Measurements from ENCODE around the gene JAGN1. TPM values are rescaled to one million over a fixed set of nuclear protein-coding genes. Genes with fewer than 3 reads are reported as not detected.
"Not testable (repeated sequence)": the region's sequence is repeated elsewhere in the genome, so short reads cannot be mapped to it uniquely, and the experiment has no call there.

JAGN1 gene
- polyA plus RNA-seq, 1 donor: 31.6 TPM

DNA sequence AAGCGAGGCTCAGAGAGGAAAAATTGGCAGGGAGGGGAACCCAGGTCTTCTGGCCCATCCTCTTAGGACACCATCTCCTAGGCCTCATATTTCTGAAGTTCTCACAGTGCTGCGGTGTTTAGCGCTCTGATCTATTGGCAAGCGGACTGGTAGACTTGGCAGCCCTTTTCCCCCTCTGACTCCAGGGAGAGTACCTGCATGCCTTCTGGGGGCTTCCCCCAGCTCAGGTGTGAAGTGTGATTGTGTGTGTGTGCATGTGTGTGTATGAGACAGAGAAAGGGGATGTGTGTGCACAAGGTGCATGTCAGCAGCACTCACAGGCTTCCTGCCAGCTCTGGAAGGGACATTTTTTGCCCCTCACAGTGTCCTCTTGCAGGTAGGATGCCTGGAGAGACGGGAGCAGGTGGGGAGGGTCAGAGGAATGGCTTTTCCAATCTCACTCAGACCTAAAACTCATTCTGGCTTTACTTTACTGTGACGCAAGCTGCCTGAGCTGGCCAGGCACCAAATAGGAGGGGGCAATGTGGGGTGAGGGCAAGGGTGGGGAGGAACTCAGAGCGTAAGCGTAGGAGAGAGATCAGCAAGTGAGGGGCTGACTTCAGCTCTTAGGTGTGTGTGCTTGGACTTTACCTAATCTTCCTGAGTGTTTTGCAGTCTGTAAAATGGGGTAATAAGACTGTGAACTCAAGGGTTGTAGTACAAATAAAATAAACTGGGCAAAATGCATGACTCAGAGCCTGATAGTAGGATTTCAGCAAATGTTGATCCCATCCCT lies 8.2 kb downstream of the JAGN1 start:
- no peak for DNase-seq

DNA sequence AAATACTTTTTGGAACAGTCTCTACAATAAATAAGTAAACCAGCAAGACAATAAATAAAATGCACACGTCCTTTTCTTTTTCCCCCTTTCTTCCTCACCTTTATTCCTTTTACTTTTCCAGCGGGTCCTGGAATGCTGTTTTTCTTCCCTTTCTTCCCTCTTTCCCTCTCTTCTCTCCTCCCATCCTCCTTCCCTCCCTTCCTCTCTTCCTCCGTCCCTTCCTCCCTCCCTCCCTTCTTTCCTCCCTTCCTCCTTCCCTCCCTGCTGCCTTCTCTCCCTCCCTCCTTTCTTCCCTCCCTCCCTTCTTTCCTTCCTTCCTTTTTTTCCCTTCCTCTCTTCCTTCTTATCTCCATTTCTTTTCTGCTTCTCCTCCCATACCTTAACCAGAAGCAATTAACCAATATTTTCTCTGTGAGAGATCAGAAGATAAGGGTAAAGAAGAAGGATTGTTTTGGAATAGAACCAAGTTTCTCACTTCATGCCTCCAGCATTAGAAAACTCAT lies 8.9 kb downstream of the JAGN1 start:
- no peak for DNase-seq

DNA sequence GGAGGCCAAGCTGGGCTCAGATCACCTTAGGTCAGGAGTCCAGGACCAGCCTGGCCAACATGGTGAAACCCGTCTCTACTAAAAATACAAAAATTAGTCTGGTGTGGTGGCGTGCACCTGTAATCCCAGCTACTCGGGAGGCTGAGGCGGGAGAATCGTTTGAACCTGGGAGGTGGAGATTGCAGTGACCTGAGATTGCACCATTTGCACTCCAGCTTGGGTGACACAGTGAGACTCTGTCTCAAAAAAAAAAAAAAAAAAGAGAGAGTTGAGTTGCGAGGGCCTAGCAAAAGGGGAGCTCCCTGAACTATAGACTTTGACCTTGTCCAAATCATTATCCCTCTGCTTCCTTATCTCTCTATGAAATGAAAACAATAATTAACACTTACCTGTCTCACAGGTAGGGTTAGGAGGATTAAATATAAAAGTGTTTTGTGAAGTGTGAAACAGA lies 10.6 kb downstream of the JAGN1 start:
- DNase-seq: not testable (repeated sequence)

DNA sequence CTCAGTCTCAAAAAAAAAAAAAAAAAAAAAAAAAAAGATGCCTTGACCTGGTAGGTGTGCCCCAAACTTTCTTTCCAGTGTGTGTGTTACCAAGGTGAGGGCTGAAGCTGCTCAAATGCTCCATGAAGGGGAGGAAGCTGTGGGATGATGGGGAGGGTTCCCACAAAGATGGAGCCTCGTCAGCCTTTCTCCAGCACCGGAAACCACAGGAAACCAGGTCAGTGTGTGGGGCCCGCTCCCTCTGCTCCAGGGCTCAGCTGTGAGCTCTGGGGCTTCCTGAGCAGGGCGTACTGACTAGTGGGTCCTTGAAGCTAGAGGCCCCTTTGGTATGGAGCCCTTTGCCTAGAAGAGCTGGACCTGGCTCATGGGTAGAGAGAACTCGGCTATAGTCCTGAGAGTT lies 11.6 kb downstream of the JAGN1 start:
- DNase-seq: no peak

DNA sequence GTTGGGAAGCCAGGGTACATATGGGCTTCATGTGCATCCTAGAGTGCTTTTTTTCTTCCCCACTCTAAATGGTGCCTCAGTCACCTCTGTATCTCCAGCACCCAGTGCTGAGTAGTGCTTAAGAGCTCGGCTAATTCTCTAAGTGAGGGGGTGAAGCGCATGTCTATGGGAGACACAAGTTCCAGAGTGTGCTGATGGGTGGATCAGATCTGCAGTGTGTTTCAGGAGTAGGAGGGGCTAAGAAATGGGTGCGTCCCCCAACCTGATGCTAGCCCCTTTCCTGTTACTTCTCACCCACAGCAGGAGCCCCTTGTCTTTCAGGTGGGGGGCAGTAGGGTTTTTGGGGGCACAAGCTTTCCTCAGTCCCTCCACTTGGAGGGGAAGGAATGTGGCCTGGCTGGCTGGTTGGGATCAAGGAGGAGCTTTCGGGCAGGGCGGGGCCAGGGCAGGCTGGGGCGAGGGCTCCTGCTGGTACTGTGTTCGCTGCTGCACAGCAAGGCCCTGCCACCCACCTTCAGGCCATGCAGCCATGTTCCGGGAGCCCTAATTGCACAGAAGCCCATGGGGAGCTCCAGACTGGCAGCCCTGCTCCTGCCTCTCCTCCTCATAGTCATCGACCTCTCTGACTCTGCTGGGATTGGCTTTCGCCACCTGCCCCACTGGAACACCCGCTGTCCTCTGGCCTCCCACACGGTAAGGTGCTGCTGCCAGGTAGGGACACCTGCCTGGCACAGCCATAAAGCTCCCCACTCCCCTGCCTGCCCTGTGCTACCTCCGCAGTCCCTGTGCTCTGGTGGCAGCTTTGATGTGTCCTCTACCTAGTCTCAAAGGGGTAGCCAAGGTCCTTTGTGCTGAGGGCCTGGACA lies 12.2 kb downstream of the JAGN1 start, which contains the start of gene IL17RE:
Gene IL17RE, plus strand, starts transcription at position 477 of the 866 bp plus-strand sequence. Its CDS starts 85 bp downstream, at position 562.
- DNase-seq: no peak

DNA sequence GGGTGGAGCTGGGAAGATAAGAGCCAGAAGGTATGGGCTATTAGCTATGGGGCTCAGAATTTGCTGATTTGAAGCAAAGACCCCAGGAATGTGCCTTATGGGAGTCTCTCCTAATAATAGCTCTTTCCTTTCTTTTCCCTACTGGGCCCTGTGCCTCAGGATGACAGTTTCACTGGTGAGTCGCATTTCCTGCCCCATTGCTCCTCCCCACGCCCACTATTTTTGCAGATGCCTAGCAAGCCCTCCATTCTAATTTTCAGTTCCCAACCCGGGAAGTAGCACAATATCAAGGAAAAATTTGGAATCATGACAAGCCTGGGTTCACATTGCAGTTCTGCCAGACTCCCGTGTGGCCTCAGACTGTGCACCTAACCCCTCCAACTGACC lies 12.8 kb downstream of the JAGN1 start:
- DNase-seq: no peak

DNA sequence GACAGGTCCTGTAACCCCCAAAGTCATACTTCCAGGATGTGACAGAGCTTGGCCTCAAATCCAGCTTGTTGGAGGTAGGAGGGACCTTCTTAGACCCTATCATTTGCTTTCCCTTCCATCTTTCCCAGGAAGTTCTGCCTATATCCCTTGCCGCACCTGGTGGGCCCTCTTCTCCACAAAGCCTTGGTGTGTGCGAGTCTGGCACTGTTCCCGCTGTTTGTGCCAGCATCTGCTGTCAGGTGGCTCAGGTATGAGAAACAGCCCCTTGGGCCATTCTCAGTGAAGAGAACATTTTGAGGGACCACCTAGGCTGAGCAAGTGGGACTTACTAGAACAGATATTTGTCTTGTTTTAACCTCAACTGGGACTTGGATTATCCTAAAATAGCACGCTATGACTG lies 13.5 kb downstream of the JAGN1 start:
- no peak for DNase-seq

DNA sequence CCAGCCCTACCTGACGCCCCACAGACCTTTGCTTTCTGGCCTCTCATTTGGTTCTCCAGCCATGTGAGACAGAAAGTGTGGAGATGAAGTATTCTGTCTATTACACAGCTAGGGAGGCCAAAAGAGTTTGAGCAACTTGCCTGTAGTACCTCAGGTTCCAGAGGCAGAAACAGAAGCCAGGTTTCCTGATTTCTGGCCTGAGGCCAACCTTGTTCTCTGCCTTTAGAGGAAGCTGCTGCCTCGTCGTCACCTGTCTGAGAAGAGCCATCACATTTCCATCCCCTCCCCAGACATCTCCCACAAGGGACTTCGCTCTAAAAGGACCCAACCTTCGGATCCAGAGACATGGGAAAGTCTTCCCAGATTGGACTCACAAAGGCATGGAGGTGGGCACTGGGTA lies 16.1 kb downstream of the JAGN1 start:
- no peak for DNase-seq

DNA sequence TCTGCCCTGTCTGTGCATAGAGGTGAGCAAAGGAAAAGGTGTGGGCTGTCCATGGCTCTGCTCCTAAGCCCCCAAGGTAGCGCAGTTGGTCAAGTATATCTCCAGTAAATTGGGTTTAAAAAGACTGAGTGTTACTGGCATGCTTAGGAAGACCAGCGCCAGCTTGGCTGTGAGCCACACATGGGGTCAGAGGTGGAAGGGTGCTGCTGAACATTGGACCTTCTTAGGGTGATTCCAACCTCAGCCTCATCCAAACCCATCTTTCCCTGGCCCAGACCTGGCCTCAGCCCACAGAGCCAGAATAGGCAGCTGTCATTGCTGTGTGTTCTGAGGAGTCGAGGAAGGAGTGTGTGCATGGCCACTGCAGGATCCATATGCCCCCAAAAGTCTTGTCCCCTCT lies 17.9 kb downstream of the JAGN1 start:
- no peak for DNase-seq

DNA sequence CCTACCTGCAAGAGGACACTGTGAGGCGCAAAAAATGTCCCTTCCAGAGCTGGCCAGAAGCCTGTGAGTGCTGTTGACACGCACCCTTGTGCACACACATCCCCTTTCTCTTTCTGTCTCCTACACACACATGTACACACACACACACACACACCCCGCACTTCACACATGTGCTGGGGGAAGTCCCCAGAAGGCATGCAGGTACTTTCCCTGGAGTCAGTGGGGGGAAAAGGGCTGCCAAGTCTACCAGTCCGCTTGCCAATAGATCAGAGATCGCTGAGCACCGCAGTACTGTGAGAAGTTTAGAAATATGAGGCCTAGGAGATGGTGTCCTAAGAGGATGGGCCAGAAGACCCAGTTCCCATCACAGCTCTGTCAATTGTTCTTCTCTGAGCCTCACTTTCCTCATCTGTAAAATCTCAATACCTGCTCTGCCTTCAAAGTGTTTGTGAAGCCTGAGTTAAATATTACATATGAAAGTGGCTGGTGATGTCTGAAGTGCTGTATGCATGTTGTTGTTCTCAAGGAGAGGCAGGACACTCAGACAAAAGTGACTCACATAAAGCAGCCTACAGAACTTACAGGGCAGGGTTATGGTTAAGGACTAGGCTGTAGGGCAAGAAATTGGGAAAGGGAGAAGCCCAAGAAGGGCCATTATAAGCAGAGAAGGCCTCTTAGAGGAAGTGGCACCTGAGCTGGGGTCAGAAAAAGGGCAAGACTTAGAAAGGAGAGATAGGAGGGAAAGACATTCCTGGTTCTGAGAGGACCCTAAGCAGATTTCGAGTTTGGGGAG lies 19.0 kb downstream of the JAGN1 start:
- DNase-seq: no peak

DNA sequence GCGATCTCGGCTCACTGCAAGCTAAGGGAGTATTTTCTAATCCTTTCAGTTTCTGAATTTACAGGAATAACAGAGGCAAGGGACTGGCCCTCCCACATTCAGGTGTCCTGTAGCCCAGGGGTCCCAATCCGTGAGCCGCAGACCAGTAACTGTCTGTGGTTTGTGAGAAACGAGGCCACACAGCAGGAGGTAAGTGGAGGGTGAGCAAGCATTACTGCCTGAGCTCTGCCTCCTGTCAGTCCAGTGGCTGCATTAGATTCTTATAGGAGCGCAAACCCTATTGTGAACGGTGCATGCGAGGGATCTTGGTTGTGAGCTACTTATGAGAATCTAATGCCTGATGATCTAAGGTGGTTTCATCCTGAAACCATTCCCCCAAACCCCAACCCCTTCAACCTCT lies 21.5 kb downstream of the JAGN1 start:
- no peak for DNase-seq

DNA sequence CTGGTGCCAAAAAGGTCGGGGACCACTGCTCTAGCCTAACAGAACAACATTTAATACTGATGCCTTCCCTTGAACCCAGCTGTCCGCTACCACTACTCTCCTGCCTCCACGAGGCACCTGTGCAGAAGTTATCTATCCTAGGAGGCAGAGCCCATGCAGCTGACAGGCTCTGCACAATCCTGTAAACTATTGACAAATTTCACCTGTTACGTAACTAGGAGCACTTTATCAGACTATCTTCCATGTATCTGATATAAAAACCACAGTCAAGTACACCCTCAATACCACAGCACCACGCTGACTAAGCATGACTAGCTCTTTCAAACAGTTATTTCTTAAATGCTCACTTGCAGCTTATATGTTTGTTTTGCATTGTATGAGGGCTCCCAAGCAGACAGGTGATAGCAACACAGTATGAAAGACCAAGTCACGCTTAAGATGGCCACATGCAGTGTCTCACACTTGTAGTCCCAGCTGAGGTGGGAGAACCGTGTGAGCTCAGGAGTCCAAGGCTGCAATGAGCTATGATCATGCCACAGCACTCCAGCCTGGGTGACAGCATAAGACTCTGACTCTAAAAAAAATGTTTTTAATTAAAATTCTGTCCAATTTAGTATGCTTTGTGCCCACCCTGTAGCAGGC lies 22.0 kb downstream of the JAGN1 start:
- no peak for DNase-seq

DNA sequence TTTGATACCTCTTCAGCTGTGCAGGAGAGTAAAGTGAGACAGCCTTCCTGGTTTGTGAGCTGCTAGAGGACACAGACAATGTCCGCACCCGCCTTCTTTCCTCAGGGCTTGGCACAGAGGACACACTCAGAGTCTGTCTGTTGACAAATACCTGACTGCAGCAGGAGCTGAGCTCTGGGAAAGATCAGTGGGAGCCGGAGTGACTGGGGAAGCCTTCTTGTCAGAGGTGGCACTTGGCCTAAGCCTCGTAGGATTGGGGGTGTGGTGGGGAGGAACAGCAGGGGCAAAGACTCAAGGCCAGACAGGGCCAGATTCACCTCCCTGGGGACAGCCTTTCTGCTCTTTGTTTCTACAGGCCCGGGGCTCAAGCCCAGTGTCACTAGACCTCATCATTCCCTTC lies 23.2 kb downstream of the JAGN1 start:
- no peak for DNase-seq

DNA sequence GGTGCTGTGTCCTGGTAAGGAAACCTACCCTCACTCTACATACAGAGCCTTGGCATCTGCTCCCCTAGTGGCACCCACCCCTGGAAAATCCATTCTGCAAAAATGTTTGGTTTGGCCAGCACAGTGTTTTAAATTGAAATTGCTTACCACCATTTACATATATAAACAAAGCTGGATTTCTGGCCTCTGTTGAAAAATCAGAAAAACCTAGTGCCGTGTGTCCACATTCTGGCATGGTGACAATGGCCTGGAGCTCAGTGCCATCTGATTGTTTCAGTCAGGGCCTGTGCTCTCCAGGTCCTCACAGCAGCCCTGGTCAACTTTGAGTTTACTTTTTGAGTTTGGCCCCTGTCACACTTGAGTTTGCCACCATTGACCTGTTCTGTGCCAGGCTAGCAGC lies 23.6 kb downstream of the JAGN1 start:
- no peak for DNase-seq

DNA sequence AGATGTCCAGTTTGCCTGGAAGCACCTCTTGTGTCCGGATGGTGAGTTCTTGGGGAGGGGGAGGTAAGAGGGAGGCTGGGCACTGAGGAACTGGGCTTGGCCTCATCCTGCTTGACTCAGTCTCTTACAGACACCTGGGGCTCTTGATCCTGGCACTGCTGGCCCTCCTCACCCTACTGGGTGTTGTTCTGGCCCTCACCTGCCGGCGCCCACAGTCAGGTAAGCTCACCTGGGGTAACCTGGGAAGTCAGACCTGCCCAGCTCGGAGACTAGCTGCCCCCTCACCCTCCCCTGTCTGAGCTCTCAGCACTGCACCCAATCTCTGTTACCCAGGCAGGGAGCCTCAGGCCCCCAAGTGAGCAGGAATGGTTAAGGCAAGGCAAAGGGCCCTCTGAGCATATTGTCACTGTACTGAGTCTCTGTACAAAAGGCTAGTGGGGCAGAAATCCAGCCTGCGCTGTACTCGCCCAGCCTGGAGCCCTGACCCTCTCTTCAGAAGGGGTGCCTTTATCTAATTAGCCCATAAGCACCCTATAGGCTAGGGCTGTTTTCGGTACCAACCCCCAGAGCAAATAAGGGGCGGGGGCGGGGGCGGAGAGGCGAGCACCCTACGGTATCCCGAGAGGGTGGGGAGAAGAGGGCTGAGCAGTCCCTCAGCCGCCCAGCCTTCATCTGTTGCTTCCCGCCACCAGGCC lies 24.3 kb downstream of the JAGN1 start:
- DNase-seq: no peak

DNA sequence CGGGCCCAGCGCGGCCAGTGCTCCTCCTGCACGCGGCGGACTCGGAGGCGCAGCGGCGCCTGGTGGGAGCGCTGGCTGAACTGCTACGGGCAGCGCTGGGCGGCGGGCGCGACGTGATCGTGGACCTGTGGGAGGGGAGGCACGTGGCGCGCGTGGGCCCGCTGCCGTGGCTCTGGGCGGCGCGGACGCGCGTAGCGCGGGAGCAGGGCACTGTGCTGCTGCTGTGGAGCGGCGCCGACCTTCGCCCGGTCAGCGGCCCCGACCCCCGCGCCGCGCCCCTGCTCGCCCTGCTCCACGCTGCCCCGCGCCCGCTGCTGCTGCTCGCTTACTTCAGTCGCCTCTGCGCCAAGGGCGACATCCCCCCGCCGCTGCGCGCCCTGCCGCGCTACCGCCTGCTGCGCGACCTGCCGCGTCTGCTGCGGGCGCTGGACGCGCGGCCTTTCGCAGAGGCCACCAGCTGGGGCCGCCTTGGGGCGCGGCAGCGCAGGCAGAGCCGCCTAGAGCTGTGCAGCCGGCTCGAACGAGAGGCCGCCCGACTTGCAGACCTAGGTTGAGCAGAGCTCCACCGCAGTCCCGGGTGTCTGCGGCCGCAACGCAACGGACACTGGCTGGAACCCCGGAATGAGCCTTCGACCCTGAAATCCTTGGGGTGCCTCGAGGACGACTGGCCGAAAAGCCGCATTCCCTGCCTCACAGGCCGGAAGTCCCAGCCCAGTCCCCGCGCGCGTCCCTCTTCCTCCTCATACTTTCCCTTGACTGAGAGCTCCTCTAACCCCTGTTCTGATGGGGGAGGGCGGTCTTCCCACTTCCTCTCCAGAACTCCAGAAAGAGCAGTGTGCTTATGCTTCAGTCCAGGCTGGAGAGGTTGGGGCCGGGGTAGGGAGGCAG lies 25.1 kb downstream of the JAGN1 start:
- peak; percentile 80 for DNase-seq

DNA sequence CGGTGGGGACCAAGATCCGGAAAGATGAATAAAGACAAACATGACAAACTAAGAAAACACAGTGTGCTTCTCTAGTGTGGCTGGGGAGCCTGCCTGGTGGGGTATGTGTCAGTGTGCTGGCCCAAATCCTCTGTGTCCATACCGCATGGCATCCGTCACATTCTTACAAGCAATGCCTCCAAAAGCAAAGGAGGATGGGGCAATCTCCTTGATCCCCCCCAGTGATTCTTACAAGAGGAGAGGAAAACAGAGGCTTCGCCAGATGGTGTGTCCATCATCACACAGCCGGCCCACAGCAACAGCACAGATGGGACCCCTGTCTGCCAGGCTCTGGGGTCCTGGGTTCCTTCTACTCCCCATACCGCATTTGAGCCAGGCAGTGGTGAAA lies 25.9 kb downstream of the JAGN1 start:
- no peak for DNase-seq

DNA sequence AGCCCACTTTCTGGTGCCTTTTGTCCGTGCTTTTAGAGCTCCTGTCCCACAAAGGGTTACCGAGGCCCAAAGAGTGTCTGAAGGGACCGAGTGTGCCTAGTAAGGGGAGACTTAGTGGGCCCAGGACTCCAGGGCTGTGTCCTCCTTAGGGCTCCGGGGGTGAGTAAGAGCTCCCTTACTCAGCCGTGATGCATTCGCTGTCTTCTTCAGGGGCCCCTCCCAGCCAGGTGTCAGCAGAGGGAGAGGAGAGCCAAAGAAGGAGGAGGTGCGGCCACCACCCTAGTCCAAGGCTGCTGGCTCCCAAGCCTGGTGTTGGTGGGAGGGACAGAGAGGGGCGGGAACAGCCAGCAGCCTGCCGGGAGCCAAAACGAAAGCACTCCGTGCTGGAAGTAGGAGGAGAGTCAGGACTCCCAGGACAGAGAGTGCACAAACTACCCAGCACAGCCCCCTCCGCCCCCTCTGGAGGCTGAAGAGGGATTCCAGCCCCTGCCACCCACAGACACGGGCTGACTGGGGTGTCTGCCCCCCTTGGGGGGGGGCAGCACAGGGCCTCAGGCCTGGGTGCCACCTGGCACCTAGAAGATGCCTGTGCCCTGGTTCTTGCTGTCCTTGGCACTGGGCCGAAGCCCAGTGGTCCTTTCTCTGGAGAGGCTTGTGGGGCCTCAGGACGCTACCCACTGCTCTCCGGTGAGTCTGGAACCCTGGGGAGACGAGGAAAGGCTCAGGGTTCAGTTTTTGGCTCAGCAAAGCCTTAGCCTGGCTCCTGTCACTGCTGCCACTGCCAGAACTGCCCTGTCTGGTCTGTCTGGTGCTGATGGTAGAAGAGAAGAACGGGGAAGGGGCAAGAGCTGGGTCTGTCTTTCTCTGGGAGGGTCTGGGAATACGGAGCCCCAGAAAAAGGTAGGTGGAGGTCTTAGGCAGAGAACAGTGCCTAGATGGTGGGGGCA lies 26.6 kb downstream of the JAGN1 start, which contains the start of gene IL17RC:
Gene IL17RC, plus strand, starts transcription at position 365 of the 947 bp plus-strand sequence. Its CDS starts 218 bp downstream, at position 583.
- peak; percentile 90 for DNase-seq

DNA sequence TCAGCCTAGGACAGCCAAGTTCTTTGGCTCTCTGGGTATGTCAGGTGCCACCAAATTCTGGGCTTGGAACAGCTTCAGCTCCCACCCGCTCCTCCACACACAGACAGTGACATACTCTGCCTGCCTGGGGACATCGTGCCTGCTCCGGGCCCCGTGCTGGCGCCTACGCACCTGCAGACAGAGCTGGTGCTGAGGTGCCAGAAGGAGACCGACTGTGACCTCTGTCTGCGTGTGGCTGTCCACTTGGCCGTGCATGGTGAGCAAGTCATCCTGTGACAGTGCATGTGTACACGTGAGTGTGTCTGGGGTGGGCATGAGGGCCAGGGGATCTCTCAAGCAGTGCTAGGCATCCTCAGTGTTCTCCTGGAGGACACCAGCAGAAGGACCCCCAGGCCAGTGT lies 27.4 kb downstream of the JAGN1 start:
- no peak for DNase-seq

Data from hindlimb muscle (tissue), 1 donor.